Loucy (cell line): Measurements from ENCODE around the gene CCNJL.

Source experiments
- H2AFZ ChIP-seq: fragments of 200-600 bp; sonication (generic); 2 replicates; pipeline ENCODE4 v1.6.0; 2016; ENCODE audit warnings: antibody characterized with exemption, mild to moderate bottlenecking, low read length, moderate library complexity
- H3F3A ChIP-seq: fragments of 200-600 bp; 2 replicates; pipeline ENCODE4 v1.6.0; 2016; ENCODE audit warnings: antibody characterized with exemption, low read depth, mild to moderate bottlenecking
- H3K27me3 ChIP-seq: fragments of 200-600 bp; sonication (generic); 2 replicates; pipeline ENCODE4 v1.6.1; 2014; ENCODE audit warnings: low read length, mild to moderate bottlenecking; ENCODE audit not compliant: insufficient read depth, poor library complexity, severe bottlenecking
- H3K36me3 ChIP-seq: fragments of 200-600 bp; sonication (generic); 2 replicates; pipeline ENCODE4 v1.6.1; 2016; ENCODE audit warnings: low read length; ENCODE audit not compliant: insufficient read depth
- H3K4me1 ChIP-seq: fragments of 200-600 bp; sonication (generic); 2 replicates; pipeline ENCODE4 v1.5.1; 2014; ENCODE audit warnings: low read length, mild to moderate bottlenecking; ENCODE audit not compliant: insufficient read depth, poor library complexity, severe bottlenecking
- H3K4me2 ChIP-seq: fragments of 200-600 bp; sonication (generic); 2 replicates; pipeline ENCODE4 v1.6.0; 2014; ENCODE audit warnings: antibody characterized with exemption, low read length, low read depth, mild to moderate bottlenecking; ENCODE audit not compliant: poor library complexity, severe bottlenecking
- H3K4me3 ChIP-seq: fragments of 200-600 bp; sonication (generic); 2 replicates; pipeline ENCODE4 v1.5.1; 2014; ENCODE audit warnings: low read length, mild to moderate bottlenecking, mixed read lengths; ENCODE audit not compliant: poor library complexity, severe bottlenecking
- H3K79me2 ChIP-seq: fragments of 200-600 bp; sonication (generic); 2 replicates; pipeline ENCODE4 v1.6.1; 2014; ENCODE audit warnings: low read length; ENCODE audit not compliant: insufficient read depth
- H3K9ac ChIP-seq: fragments of 200-600 bp; sonication (generic); 2 replicates; pipeline ENCODE4 v1.6.0; 2014; ENCODE audit warnings: mild to moderate bottlenecking, low read depth, low read length, moderate library complexity; ENCODE audit not compliant: poor library complexity, severe bottlenecking
- H3K9me2 ChIP-seq: fragments of 200-600 bp; sonication (generic); replicated peaks from 2 replicates; pipeline ENCODE4 v1.6.1; 2016; ENCODE audit warnings: low read depth, low read length, mixed read lengths
- H3K9me3 ChIP-seq: fragments of 200-600 bp; sonication (generic); 2 replicates; pipeline ENCODE4 v1.6.1; 2014; ENCODE audit warnings: mild to moderate bottlenecking, antibody characterized with exemption, low read length, low read depth; ENCODE audit not compliant: insufficient read depth
- H4K20me1 ChIP-seq: fragments of 200-600 bp; sonication (generic); 2 replicates; pipeline ENCODE4 v1.6.0; 2014; ENCODE audit warnings: antibody characterized with exemption, low read length, mild to moderate bottlenecking; ENCODE audit not compliant: insufficient read depth, poor library complexity, severe bottlenecking
- CTCF ChIP-seq: fragments of 200-600 bp; sonication (generic); conservative IDR thresholded peaks from 2 replicates; pipeline ENCODE4 v1.5.1; 2014; ENCODE audit warnings: mild to moderate bottlenecking, antibody characterized with exemption, low read length
- EZH2phosphoT487 ChIP-seq: fragments of 200-600 bp; IDR thresholded peaks from 2 replicates; pipeline ENCODE4 v1.6.1; 2018; ENCODE audit warnings: antibody characterized with exemption, mild to moderate bottlenecking, moderate library complexity, borderline replicate concordance

CCNJL gene

GRCh38 chr5:160293901-160294561 is 18.3 kb downstream of the CCNJL start:
- peaks cover 29% of the 10 kb centered on the region for H3K4me1 ChIP-seq
- no peak overlapping the region for H3K4me3 ChIP-seq
- no peaks in the 10 kb centered on the region for H3K27me3 ChIP-seq
- peaks cover 76% of the 10 kb centered on the region for H3K79me2 ChIP-seq
- no peak for TF ChIP-seq EZH2phosphoT487
- no peak for TF ChIP-seq CTCF
- H3F3A ChIP-seq, result no peaks in the 10 kb centered on the region
- H3K36me3 ChIP-seq, result no peaks in the 10 kb centered on the region
- H3K4me2 ChIP-seq, result peak overlapping the region; percentile 4
- no peaks in the 10 kb centered on the region for H4K20me1 ChIP-seq
- H3K9ac ChIP-seq, result no peak overlapping the region
- no peaks in the 10 kb centered on the region for H3K9me3 ChIP-seq
- no peak overlapping the region for H2AFZ ChIP-seq
- no peaks in the 10 kb centered on the region for H3K9me2 ChIP-seq

GRCh38 chr5:160293386-160293785 is 19.0 kb downstream of the CCNJL start:
- no peak overlapping the region for H3K4me3 ChIP-seq
- no peaks in the 10 kb centered on the region for H3K9me2 ChIP-seq
- H3K9me3 ChIP-seq, result no peaks in the 10 kb centered on the region
- H3F3A ChIP-seq, result no peaks in the 10 kb centered on the region
- peaks cover 77% of the 10 kb centered on the region for H3K79me2 ChIP-seq
- H3K9ac ChIP-seq, result no peak overlapping the region
- no peak overlapping the region for H2AFZ ChIP-seq
- no peak for TF ChIP-seq EZH2phosphoT487
- no peak for TF ChIP-seq CTCF
- no peaks in the 10 kb centered on the region for H4K20me1 ChIP-seq
- no peaks in the 10 kb centered on the region for H3K36me3 ChIP-seq
- H3K4me1 ChIP-seq, result peaks cover 29% of the 10 kb centered on the region
- H3K27me3 ChIP-seq, result no peaks in the 10 kb centered on the region
- no peak overlapping the region for H3K4me2 ChIP-seq

- no peaks in the 10 kb centered on the region for H4K20me1 ChIP-seq
- TF ChIP-seq CTCF (no peak), EZH2phosphoT487 (no peak)
- H3K4me3 ChIP-seq, result no peak overlapping the region
- no peaks in the 10 kb centered on the region for H3K9me3 ChIP-seq
- H3K4me1 ChIP-seq, result peaks cover 31% of the 10 kb centered on the region
- no peak overlapping the region for H2AFZ ChIP-seq
- H3K9me2 ChIP-seq, result no peaks in the 10 kb centered on the region
- no peaks in the 10 kb centered on the region for H3K27me3 ChIP-seq
- H3K9ac ChIP-seq, result no peak overlapping the region
- no peak overlapping the region for H3K4me2 ChIP-seq
- H3K79me2 ChIP-seq, result peaks cover 62% of the 10 kb centered on the region
- H3F3A ChIP-seq, result no peaks in the 10 kb centered on the region
- H3K36me3 ChIP-seq, result no peaks in the 10 kb centered on the region
Measured at GRCh38 chr5:160291467-160291866, 20.9 kb downstream of the CCNJL start.
